Upper lobe of right lung (tissue), 1 donor: ENCODE results near the gene PWWP2B. TPM values are rescaled to one million over a fixed set of nuclear protein-coding genes. Genes with fewer than 3 reads are reported as not detected.
A peak's percentile ranks its signal among the peaks of the same experiment; 100 is the strongest.

Experiments used
- ATAC-seq: fragments of 200-7000 bp; cut with Tn5 transposase; one replicate; pipeline ENCODE4 v1.9.1; 2020; ENCODE audit warnings: mild to moderate bottlenecking, moderate library complexity
- DNase-seq: peaks from one replicate; pipeline ENCODE4 v3.0.0-alpha.2; 2020
- H3K27ac ChIP-seq: fragments of 200-600 bp; one replicate; pipeline ENCODE4 v1.8.0; 2022
- H3K27me3 ChIP-seq: fragments of 200-600 bp; one replicate; pipeline ENCODE4 v1.8.0; 2022; ENCODE audit warnings: mild to moderate bottlenecking
- H3K36me3 ChIP-seq: fragments of 200-600 bp; one replicate; pipeline ENCODE4 v1.8.0; 2022
- H3K4me1 ChIP-seq: fragments of 200-600 bp; one replicate; pipeline ENCODE4 v1.8.0; 2022
- H3K4me3 ChIP-seq: fragments of 200-600 bp; one replicate; pipeline ENCODE4 v1.8.0; 2022; ENCODE audit warnings: mild to moderate bottlenecking
- H3K9me3 ChIP-seq: fragments of 200-600 bp; one replicate; pipeline ENCODE4 v1.8.0; 2022
- intact Hi-C: fragments of 100-400 bp; cut with DNase I; formaldehyde crosslinking; loops from one replicate; pipeline ENCODE4 v1.11.0; 2022
- total RNA-seq: library from RNA; stranded (reverse); fragmentation: NEBNext Ultra II Directional; extraction: Animal tissue kit (Norgen Biotek cat#: 25700); gene quantifications from one replicate; pipeline ENCODE4 v1.2.1, GENCODE V29; 2021
- TF ChIP-seq, protein P1 (sequence below): fragments of 200-600 bp; IDR thresholded peaks from one replicate; pipeline ENCODE4 v1.8.0; 2022; ENCODE audit warnings: antibody characterized with exemption
- donor health status: DM: no; HTN: yes; CAD: no; lungs with severe emphysema.

Gene PWWP2B
- total RNA-seq, 1 donor from 2014 or later, result 26.0 TPM

DNA sequence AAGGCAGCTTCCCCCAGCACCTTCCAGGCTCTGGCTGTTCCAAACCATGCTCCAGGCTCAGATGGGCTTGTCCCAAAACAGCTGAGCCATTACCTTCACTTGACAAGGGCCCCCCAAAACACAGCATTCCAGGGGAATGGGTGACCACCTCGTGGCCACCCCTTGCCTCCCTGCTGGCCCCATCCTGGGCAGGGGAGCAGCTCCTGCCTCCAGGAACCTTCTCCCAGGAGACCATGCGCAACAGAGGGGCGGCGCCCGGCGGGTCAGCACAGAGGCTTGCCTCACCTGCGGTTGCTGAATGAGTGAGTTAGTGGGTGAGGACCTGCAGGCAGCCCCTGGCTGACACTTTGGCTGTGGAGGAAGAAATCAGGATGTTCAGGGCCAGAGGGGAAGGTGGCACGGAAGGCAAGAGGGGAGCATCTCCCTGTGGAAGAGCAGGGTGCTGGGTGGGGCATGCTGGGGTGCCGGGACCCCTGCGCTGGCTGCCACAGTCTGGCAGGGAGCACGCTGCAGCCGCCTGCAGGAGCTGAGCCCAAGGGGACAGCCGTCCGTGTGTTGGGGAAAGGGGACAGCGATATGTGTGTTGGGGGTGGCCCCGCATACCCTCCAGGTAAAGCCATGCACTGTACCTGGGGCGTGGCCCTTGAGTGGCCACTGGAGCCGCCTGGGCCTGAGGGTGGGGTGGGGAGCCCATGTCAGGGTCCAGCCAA, 54.7 kb downstream of the PWWP2B start:
- ATAC-seq (no peak), DNase-seq (no peak)
- no peak overlapping the region for H3K27ac ChIP-seq
- intact Hi-C loops, result loop anchor here (5.0 to 10.0 kb wide), 2 partner anchors 59 to 227 kb away; no protein-coding TSS in a partner anchor
- no peaks in the 10 kb centered on the region for H3K9me3 ChIP-seq
- peaks cover 34% of the 10 kb centered on the region for H3K4me1 ChIP-seq
- no peaks in the 10 kb centered on the region for H3K27me3 ChIP-seq
- H3K4me3 ChIP-seq, result no peak overlapping the region
- H3K36me3 ChIP-seq, result no peaks in the 10 kb centered on the region
- TF ChIP-seq, protein P1, sequence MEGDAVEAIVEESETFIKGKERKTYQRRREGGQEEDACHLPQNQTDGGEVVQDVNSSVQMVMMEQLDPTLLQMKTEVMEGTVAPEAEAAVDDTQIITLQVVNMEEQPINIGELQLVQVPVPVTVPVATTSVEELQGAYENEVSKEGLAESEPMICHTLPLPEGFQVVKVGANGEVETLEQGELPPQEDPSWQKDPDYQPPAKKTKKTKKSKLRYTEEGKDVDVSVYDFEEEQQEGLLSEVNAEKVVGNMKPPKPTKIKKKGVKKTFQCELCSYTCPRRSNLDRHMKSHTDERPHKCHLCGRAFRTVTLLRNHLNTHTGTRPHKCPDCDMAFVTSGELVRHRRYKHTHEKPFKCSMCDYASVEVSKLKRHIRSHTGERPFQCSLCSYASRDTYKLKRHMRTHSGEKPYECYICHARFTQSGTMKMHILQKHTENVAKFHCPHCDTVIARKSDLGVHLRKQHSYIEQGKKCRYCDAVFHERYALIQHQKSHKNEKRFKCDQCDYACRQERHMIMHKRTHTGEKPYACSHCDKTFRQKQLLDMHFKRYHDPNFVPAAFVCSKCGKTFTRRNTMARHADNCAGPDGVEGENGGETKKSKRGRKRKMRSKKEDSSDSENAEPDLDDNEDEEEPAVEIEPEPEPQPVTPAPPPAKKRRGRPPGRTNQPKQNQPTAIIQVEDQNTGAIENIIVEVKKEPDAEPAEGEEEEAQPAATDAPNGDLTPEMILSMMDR, result no peak

GRCh38 chr10:132452216-132452650, 55.2 kb downstream of the PWWP2B start:
- H3K4me3 ChIP-seq, result no peak overlapping the region
- no peak for DNase-seq
- peak; percentile 6 for ATAC-seq
- H3K9me3 ChIP-seq, result no peaks in the 10 kb centered on the region
- intact Hi-C loops, result loop anchor here (5.0 to 10.0 kb wide), 2 partner anchors 60 to 227 kb away; no protein-coding TSS in a partner anchor
- TF ChIP-seq, protein P1, result peak; percentile 31
- H3K4me1 ChIP-seq, result peaks cover 28% of the 10 kb centered on the region
- H3K27me3 ChIP-seq, result no peaks in the 10 kb centered on the region
- H3K27ac ChIP-seq, result peak overlapping the region; percentile 60
- no peaks in the 10 kb centered on the region for H3K36me3 ChIP-seq

DNA sequence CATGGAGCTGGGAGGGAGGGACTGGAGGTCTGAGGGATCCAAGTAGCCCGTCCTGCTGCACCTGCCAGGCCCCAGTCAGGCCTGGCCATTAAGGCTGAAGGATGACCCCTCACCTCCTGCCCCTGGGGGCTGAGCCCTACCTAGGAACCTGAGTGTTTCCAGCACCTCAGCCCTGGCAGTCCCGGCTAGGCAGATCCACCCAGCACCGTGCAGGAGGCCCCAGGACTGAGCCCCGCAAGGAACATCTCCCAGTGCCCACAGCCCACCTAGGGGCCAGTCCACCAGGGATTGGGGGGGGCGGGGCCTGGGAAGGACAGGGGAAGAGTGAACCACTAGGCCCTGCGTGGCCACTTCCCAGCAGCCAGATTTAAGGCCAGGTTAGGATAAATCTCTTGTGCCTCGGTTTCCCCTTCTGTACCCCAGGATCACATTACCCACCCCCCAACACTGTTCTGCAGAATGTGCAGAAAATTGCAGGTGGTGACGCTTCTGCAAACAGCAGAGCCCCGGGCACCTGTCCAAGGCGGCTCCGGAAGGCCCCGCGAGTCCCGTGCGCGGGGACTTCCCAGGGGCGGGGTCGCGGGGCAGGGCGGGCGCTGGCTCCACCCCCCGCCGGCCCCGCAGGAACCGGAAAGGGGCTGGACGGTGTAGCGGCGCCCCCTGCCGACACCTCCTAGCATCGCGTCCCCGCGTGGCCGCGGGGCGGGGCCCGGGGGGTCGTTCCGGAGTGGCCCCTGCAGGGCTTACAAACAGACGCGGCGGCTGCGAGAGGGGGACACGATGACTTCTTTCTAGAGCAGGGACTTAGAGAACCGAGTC, 55.9 kb downstream of the PWWP2B start:
- peaks cover 22% of the 10 kb centered on the region for H3K4me1 ChIP-seq
- peak; percentile 84 for ATAC-seq
- H3K4me3 ChIP-seq, result peak overlapping the region; percentile 13
- H3K27me3 ChIP-seq, result no peaks in the 10 kb centered on the region
- peak overlapping the region; percentile 60 for H3K27ac ChIP-seq
- TF ChIP-seq, protein P1, result peak; percentile 94
- intact Hi-C loops, result loop anchor here (5.0 to 10.0 kb wide), 2 partner anchors 61 to 228 kb away; no protein-coding TSS in a partner anchor
- H3K36me3 ChIP-seq, result no peaks in the 10 kb centered on the region
- peak; percentile 95 for DNase-seq
- H3K9me3 ChIP-seq, result no peaks in the 10 kb centered on the region

- no peak overlapping the region for H3K27ac ChIP-seq
- ATAC-seq (no peak), DNase-seq (no peak)
- H3K27me3 ChIP-seq, result no peaks in the 10 kb centered on the region
- peak overlapping the region; percentile 13 for H3K4me3 ChIP-seq
- intact Hi-C loops, result loop anchor here (5.0 to 10.0 kb wide), 2 partner anchors 61 to 229 kb away; no protein-coding TSS in a partner anchor
- H3K4me1 ChIP-seq, result peaks cover 19% of the 10 kb centered on the region
- no peaks in the 10 kb centered on the region for H3K9me3 ChIP-seq
- TF ChIP-seq, protein P1, result no peak
- H3K36me3 ChIP-seq, result no peaks in the 10 kb centered on the region
These were observed 56.5 kb downstream of the PWWP2B start for GRCh38 chr10:132453470-132453861.

DNA sequence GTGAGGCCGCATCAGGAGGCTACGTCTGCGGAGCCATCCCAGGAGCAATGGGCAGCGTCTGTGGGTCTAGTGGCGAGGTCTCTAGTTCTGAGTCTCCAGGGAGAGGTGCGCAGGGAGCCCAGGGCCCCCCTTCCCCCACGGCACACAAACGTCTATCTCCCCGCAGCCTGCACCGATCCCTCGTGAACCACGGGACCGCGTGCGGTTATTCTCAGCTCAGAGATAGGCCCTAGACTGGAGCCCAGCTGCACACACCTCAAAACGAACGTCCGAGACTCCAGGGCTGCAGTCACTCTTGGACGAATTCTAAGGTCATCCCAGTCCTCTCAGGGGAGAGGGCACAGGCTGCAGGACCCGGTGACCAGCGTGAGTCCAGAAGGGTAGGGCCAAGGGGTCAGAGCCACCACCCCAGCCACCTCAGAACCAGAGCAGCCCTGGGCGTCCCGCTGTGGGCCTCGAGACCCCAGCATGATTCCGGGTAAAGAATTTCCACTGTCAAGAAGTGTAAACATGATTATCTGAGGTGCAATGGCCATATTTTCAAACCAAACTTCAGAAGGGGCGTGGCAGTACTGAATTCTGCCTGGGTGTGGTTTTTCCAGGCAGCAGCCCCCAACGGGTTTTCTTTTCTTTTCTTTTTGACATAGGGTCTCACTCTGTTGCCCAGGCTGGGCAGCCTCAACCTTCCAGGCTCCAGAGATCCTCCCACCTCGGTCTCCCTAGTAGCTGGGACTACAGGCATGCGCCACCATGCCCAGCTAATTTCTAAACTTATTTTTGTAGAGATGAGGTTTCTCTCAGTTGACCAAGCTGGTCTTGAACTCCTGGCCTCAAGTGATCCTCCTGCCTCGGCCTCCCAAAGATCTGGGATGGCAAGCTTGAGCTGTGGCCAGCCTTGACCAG, 57.5 kb downstream of the PWWP2B start:
- no peak overlapping the region for H3K27ac ChIP-seq
- intact Hi-C loops, result loop anchor here (5.0 to 10.0 kb wide), 2 partner anchors 62 to 230 kb away; no protein-coding TSS in a partner anchor
- no peaks in the 10 kb centered on the region for H3K36me3 ChIP-seq
- no peak for ATAC-seq
- TF ChIP-seq, protein P1, result no peak
- no peak overlapping the region for H3K4me3 ChIP-seq
- H3K4me1 ChIP-seq, result peaks cover 23% of the 10 kb centered on the region
- no peaks in the 10 kb centered on the region for H3K9me3 ChIP-seq
- H3K27me3 ChIP-seq, result no peaks in the 10 kb centered on the region
- DNase-seq, result no peak
